Left kidney (tissue), 8 donors: ENCODE results near the gene EXOC6B. TPM values are rescaled to one million over a fixed set of nuclear protein-coding genes. Genes with fewer than 3 reads are reported as not detected.

ENCODE experiments used
- DNase-seq: peaks from one replicate; pipeline ENCODE4 v3.0.0-alpha.2; 2013
- long read RNA-seq, 8 donors: transcript quantifications; one replicate each; lab custom pipeline, GENCODE V29; 2026
- polyA plus RNA-seq: library from polyadenylated mRNA; unstranded; fragments of 120-200 nt; gene quantifications from one replicate; pipeline ENCODE4 v1.2.1, GENCODE V29; 2013; ENCODE audit not compliant: insufficient read length

Gene EXOC6B
- polyA plus RNA-seq, result 25.0 TPM
- long read RNA-seq, donor 1, full-length matches to known transcripts, result 1 of 1 reads
- long read RNA-seq, donor 1, partial matches to known transcripts, result 0 of 1 reads
- long read RNA-seq, donor 1, other reads (novel, unspliced or antisense), result 0 of 1 reads
- long read RNA-seq, donor 2, result 0 reads
- long read RNA-seq, donor 3, full-length matches to known transcripts, result 2 of 7 reads
- long read RNA-seq, donor 3, partial matches to known transcripts, result 5 of 7 reads
- long read RNA-seq, donor 3, other reads (novel, unspliced or antisense), result 0 of 7 reads
- long read RNA-seq, donor 4, result 0 reads
- long read RNA-seq, donor 5, full-length matches to known transcripts, result 1 of 1 reads
- long read RNA-seq, donor 5, partial matches to known transcripts, result 0 of 1 reads
- long read RNA-seq, donor 5, other reads (novel, unspliced or antisense), result 0 of 1 reads
- long read RNA-seq, donor 6, full-length matches to known transcripts, result 1 of 1 reads
- long read RNA-seq, donor 6, partial matches to known transcripts, result 0 of 1 reads
- long read RNA-seq, donor 6, other reads (novel, unspliced or antisense), result 0 of 1 reads
- long read RNA-seq, donor 7, partial matches to known transcripts, result 5 of 5 reads
- long read RNA-seq, donor 7, other reads (novel, unspliced or antisense), result 0 of 5 reads
- long read RNA-seq, donor 8, result 0 reads

DNA sequence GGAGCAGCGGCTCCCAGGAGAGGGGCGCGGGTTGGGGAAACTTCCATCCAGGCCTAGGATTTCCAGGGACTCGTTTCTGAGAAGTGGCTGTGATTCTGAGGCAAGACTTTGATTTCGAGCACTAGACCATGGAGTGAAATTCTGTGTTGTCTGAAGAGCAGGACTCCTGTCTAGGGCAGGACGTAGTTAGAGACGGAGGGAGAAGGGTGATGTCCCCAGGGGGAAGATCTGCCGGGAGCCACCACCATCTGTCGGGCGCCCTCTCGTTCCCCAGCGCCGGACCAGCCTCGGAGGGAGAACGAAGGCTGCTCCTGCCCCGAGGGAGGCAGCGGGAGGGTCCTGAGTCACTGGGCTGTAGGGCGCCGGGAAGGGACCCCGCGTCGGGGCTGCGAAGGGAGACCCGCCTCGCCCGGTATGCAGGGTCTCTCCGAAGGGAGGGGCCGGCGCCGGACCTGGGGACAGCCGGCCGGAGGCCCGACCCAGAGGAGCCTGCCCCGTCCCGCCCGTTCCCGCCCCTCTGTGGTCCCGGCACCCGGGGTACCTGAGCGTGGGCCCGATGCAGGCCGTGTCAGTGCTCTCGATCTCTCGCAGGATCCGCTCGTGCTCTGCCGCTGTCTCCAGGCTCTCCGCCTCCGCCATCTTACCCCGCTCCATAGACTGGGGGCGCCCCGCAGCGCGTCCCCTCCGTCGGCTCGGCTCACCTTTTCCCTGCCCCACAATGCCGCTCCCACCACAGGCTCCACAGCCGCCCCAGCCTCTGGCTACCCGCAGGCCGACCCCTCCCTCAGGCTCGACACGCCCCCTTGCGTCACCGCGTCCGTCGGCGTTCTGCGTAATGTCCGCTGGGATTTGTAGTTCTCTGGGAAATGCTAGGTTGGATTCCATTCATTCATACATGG is at the start of gene EXOC6B:
Gene EXOC6B (minus strand): TSS at position 777 of the 899 bp plus-strand sequence.
- DNase-seq, result peak; percentile 92

DNA sequence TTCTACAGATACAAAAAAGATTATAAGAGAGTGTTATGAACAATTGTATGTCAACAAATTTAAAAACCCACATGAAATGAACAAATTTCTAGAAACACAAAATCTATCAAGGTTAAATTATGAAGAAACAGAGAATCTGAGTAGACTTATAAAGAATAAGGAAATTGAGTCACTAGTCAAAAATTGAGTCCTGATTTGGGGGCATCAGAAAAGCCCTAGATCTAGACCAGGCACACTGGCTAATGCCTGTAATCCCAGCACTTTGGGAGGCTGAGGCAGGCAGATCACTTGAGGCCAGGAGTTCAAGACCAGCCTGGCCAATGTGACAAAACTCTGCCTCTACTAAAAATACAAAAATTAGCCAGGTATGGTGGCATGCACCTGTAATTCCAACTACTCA is 46.0 kb upstream of the EXOC6B start:
- DNase-seq, result no peak

GRCh38 chr2:72871060-72871459 is 45.2 kb upstream of the EXOC6B start:
- no peak for DNase-seq

GRCh38 chr2:72864500-72864899 is 38.7 kb upstream of the EXOC6B start:
- no peak for DNase-seq

DNA sequence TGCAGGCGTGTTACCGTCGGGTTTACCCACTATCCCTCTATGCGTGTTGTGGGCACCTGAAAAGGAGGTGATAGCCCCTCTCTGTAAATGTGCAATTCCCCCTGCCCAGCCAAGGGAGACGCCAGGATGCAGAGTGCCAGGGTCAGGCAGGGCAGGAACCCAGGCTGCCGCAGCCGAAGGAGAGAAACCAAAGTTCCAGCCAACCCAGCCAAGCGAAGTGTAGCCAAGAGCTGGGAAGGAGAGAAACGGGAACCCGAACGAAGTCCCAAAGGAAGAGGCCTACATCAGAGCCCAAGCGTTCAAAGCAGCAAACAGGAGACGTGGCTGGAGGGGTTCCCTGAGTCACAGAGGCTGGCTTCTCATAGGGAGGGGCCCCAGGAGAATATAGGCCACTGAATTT is 37.2 kb upstream of the EXOC6B start:
- no peak for DNase-seq

GRCh38 chr2:72862239-72862988 is 36.6 kb upstream of the EXOC6B start:
- peak; percentile 86 for DNase-seq

DNA sequence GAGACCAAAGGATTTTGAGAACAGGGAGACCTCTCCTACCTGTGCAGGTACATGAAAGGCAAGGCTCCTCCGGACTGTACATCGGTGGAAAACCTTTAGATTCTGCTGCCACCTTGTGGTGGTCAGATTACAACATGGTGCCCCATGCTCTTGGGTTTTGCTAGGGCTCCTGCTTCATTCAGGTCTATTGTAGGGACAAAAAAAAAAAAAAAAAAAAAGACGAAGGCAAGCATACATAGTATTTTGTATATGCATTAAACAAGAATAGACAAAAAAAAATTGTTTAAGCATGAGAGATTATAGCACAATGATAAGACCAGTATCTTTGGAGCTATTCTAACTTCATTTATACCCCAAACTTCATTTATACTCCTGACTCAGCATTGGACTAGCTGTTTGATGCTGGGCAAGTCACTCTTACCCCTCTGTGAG is 34.0 kb upstream of the EXOC6B start:
- peak; percentile 67 for DNase-seq

DNA sequence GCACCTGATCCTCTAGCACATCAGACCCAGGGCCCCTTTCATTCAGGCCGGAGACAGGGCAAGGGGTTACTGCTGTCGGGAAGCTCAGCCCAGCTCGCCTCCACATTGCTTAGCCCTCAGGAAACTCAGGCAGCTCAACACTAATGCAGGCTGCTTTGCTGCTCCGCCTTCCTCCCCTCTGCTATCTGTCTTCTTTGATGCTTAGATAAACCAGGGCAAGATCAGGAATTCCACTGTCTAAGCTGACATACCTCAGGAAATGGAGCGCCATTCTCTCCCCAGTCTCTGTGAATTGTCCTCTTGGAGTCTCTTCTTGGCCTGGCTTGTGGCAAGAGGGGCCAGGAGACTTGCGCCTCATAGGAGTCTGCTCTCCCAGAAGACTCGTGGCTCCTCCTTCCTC is 25.5 kb upstream of the EXOC6B start:
- no peak for DNase-seq

DNA sequence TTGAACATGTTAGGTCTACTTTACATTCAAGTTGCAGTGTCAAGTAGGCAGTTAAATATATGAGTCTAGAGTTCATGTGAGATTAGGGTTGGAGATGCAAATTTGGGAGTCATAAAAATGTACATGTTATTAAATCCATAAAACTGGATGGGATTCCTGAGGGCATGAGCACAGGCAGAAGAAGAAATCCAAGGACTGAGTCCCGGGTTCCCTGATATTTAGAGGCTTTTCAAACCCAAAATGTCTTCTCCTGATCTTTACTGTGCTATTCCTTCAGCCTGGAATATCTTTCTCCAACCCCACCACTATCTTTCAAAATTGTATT is 23.3 kb upstream of the EXOC6B start:
- DNase-seq, result no peak

GRCh38 chr2:72848436-72849137 is 22.8 kb upstream of the EXOC6B start:
- no peak for DNase-seq

GRCh38 chr2:72847534-72848315 is 21.9 kb upstream of the EXOC6B start:
- no peak for DNase-seq

- no peak for DNase-seq
Observed at GRCh38 chr2:72846171-72847095, 20.6 kb upstream of the EXOC6B start.

DNA sequence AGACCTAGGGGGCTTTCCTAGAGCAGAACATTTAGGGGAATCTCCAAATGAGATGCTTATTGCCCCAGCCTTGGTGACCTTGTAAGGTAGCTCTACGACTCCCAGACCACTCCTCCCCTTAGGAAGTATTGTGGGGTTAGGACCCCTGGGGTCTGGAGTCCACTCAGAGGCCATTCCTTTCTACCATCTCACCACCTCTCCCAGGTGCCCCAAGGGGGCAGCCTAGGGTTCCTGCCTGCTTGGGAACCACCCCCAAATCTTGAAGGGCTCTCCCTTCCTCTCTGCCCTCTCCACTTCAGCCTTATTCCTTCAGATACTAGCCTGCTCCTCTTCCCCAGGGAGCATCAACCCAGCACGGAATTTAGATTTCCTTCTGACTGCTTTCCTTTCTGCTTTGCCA is 17.5 kb upstream of the EXOC6B start:
- no peak for DNase-seq

- no peak for DNase-seq
Observed at GRCh38 chr2:72841462-72842125, 15.8 kb upstream of the EXOC6B start.

GRCh38 chr2:72840066-72840465 is 14.2 kb upstream of the EXOC6B start:
- DNase-seq, result no peak

DNA sequence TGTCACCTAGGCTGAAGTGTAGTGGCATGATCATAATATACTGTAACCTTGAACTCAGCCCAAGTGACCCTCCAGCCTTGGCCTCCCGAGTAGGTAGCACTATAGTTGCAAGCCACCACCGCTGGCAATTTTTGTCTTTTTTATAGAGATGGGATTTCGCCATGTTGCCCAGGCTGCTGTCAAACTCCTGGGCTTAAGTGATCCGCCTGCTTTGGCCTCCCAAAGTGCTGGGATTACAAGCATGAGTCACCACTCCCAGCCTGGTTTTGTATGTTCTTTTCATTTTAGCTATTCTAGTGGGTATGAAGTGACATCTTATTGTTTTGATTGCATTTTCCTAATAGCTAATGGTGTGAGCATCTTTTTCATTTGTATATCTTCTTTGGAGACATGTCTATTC is 11.3 kb upstream of the EXOC6B start:
- DNase-seq, result no peak

DNA sequence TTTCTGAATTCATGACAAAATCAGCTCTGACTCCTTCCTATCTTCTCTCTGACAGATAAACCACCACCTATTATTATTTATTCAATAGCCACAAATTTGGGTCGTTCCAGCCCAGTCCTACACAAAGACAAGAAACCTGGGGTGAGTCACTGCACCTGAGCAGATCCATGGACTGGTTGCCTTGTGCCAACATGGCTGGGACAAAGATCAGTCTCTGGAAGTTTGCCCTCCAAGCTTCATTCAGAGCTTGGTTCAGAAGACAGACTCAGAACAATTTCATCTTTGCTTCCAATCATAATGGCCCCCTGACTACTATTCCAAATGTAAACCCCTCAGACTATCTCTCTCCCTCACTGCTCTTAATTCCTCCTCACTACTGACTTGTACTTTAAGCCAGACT is 9.6 kb upstream of the EXOC6B start:
- no peak for DNase-seq

- no peak for DNase-seq
Observed at GRCh38 chr2:72834596-72834995, 8.8 kb upstream of the EXOC6B start.
